IMR-90 (cell line): ENCODE measurements around the gene ZRANB3. TPM values are rescaled to one million over a fixed set of nuclear protein-coding genes. Genes with fewer than 3 reads are reported as not detected.

Source experiments
- ATAC-seq: fragments of 200-7000 bp; cut with Tn5 transposase; 2 replicates; pipeline ENCODE4 v1.9.1; 2020; ENCODE audit warnings: low read depth, mild to moderate bottlenecking, moderate library complexity
- BruUV-seq: library from RNA; stranded (reverse); fragments of 400-500 nt; replicated peaks from 2 replicates; lab custom pipeline; 2021; lab: Mats Ljungman, UMichigan
- CTCF ChIA-PET: fragments of 300-600 bp; formaldehyde crosslinking; extraction: SDS; loops from one replicate; lab custom pipeline; 2021; ENCODE audit warnings: antibody characterized with exemption; lab: Yijun Ruan, JAX
- POLR2A ChIA-PET: fragments of 300-600 bp; sonication (Branson Sonifier 250); formaldehyde crosslinking; loops from one replicate; lab custom pipeline; 2022; ENCODE audit warnings: antibody characterized with exemption; ENCODE audit not compliant: unreplicated experiment; lab: Charles Lee
- DNase-seq: peaks from one replicate; pipeline ENCODE4 v3.0.0; 2013
- H2AFZ ChIP-seq: replicated peaks from 2 replicates; pipeline ENCODE3; 2013; ENCODE audit warnings: low read length, mild to moderate bottlenecking; ENCODE audit not compliant: poor library complexity
- H2AK5ac ChIP-seq: 2 replicates; pipeline ENCODE4 v1.6.1; 2013; ENCODE audit warnings: low read depth, low read length, inconsistent platforms
- H2AK9ac ChIP-seq: replicated peaks from 2 replicates; pipeline ENCODE3; 2013; ENCODE audit warnings: mild to moderate bottlenecking, low read depth, low read length, moderate library complexity; ENCODE audit not compliant: poor library complexity
- H2BK120ac ChIP-seq: 2 replicates; pipeline ENCODE4 v1.6.1; 2013; ENCODE audit warnings: low read depth, low read length, inconsistent platforms
- H2BK15ac ChIP-seq: 3 replicates; pipeline ENCODE4 v1.6.1; 2013; ENCODE audit warnings: low read depth, low read length, inconsistent platforms
- H2BK20ac ChIP-seq: 2 replicates; pipeline ENCODE4 v1.6.1; 2013; ENCODE audit warnings: low read depth, mild to moderate bottlenecking, inconsistent platforms, low read length, moderate library complexity
- H2BK5ac ChIP-seq: 2 replicates; pipeline ENCODE4 v1.6.1; 2013; ENCODE audit warnings: mild to moderate bottlenecking, low read depth, low read length, inconsistent platforms; ENCODE audit not compliant: poor library complexity, severe bottlenecking
- H3K14ac ChIP-seq: replicated peaks from 2 replicates; pipeline ENCODE4 v1.6.1; 2013; ENCODE audit warnings: low read depth, low read length, inconsistent platforms
- H3K18ac ChIP-seq: 2 replicates; pipeline ENCODE4 v1.6.1; 2013; ENCODE audit warnings: low read depth, low read length, control low read depth
- H3K23ac ChIP-seq: 2 replicates; pipeline ENCODE4 v1.6.1; 2013; ENCODE audit warnings: low read depth, low read length, inconsistent platforms
- H3K27ac ChIP-seq: 2 replicates; pipeline ENCODE4 v1.5.1; 2013; ENCODE audit warnings: mild to moderate bottlenecking, control low read depth, low read length; ENCODE audit not compliant: insufficient read depth
- H3K27me3 ChIP-seq: 2 replicates; pipeline ENCODE4 v1.6.1; 2013; ENCODE audit warnings: low read length; ENCODE audit not compliant: control insufficient read depth, insufficient read depth
- H3K36me3 ChIP-seq: 2 replicates; pipeline ENCODE4 v1.6.1; 2013; ENCODE audit warnings: low read length, mixed read lengths; ENCODE audit not compliant: control insufficient read depth, insufficient read depth
- H3K4ac ChIP-seq: 2 replicates; pipeline ENCODE4 v1.6.1; 2013; ENCODE audit warnings: low read depth, low read length, inconsistent platforms
- H3K4me1 ChIP-seq: 2 replicates; pipeline ENCODE4 v1.6.1; 2013; ENCODE audit warnings: low read length, mixed read lengths; ENCODE audit not compliant: control insufficient read depth, insufficient read depth
- H3K4me2 ChIP-seq: 2 replicates; pipeline ENCODE4 v1.6.1; 2013; ENCODE audit warnings: low read depth, mild to moderate bottlenecking, control low read depth, low read length, moderate library complexity
- H3K4me3 ChIP-seq: 2 replicates; pipeline ENCODE4 v1.5.1; 2013; ENCODE audit warnings: low read depth, mild to moderate bottlenecking, control low read depth, low read length, moderate library complexity; ENCODE audit not compliant: insufficient read depth
- H3K56ac ChIP-seq: 2 replicates; pipeline ENCODE4 v1.6.1; 2013; ENCODE audit warnings: low read length, inconsistent platforms; ENCODE audit not compliant: insufficient read depth; ENCODE audit errors: extremely low read depth
- H3K79me1 ChIP-seq, 2 experiments: 2 replicates each; pipeline ENCODE4 v1.6.1; 2013; ENCODE audit warnings: low read length in 2 of 2, inconsistent platforms in 1 of 2, low read depth in 1 of 2
- H3K9ac ChIP-seq: 2 replicates; pipeline ENCODE4 v1.6.1; 2013; ENCODE audit warnings: low read depth, low read length, control low read depth
- H3K9me1 ChIP-seq: 2 replicates; pipeline ENCODE4 v1.6.1; 2013; ENCODE audit warnings: low read length, inconsistent platforms; ENCODE audit not compliant: insufficient read depth
- H3K9me3 ChIP-seq: 2 replicates; pipeline ENCODE4 v1.6.1; 2013; ENCODE audit warnings: low read length; ENCODE audit not compliant: control insufficient read depth, insufficient read depth
- H4K20me1 ChIP-seq: 2 replicates; pipeline ENCODE4 v1.6.1; 2013; ENCODE audit warnings: low read length, inconsistent platforms; ENCODE audit not compliant: insufficient read depth
- H4K5ac ChIP-seq: 2 replicates; pipeline ENCODE4 v1.6.1; 2013; ENCODE audit warnings: mild to moderate bottlenecking, low read depth, low read length, control low read depth
- H4K8ac ChIP-seq, 2 experiments: 2 replicates each; pipeline ENCODE4 v1.6.1; 2013; ENCODE audit warnings: low read depth in 2 of 2, low read length in 2 of 2, control low read depth in 1 of 2, inconsistent platforms in 1 of 2
- H4K91ac ChIP-seq: 2 replicates; pipeline ENCODE4 v1.6.1; 2013; ENCODE audit warnings: low read depth, low read length, inconsistent platforms; ENCODE audit not compliant: insufficient read depth
- BHLHE40 ChIP-seq: fragments of 150-350 bp; IDR thresholded peaks from 2 replicates; pipeline ENCODE4 v1.6.1; 2016; ENCODE audit warnings: mild to moderate bottlenecking, low read depth, low read length
- CEBPB ChIP-seq: IDR thresholded peaks from 2 replicates; pipeline ENCODE4 v1.6.1; 2012; ENCODE audit warnings: low read depth, low read length, improper control_type of control experiment
- CHD1 ChIP-seq: IDR thresholded peaks from 2 replicates; pipeline ENCODE4 v1.6.1; 2012; ENCODE audit warnings: low read depth, low read length, improper control_type of control experiment
- CTCF ChIP-seq: conservative IDR thresholded peaks from 2 replicates; pipeline ENCODE4 v1.5.1; 2012; ENCODE audit warnings: mild to moderate bottlenecking, low read depth, low read length, improper control_type of control experiment
- FOS ChIP-seq: fragments of 150-350 bp; IDR thresholded peaks from 2 replicates; pipeline ENCODE4 v1.6.1; 2016; ENCODE audit warnings: low read depth, low read length
- MAFK ChIP-seq: IDR thresholded peaks from 2 replicates; pipeline ENCODE4 v1.6.1; 2012; ENCODE audit warnings: low read depth, low read length, improper control_type of control experiment
- MAZ ChIP-seq: IDR thresholded peaks from 2 replicates; pipeline ENCODE4 v1.6.1; 2012; ENCODE audit warnings: low read depth, mild to moderate bottlenecking, low read length, improper control_type of control experiment, moderate library complexity, borderline replicate concordance
- MXI1 ChIP-seq: IDR thresholded peaks from 2 replicates; pipeline ENCODE4 v1.6.1; 2012; ENCODE audit warnings: low read depth, mild to moderate bottlenecking, low read length, moderate library complexity, borderline replicate concordance
- NFE2L2 ChIP-seq: fragments of 150-350 bp; IDR thresholded peaks from 2 replicates; pipeline ENCODE4 v1.6.1; 2016; ENCODE audit warnings: low read depth, mild to moderate bottlenecking, low read length
- POLR2A ChIP-seq: IDR thresholded peaks from 2 replicates; pipeline ENCODE4 v1.6.1; 2012; ENCODE audit warnings: mild to moderate bottlenecking, low read depth, low read length
- RAD21 ChIP-seq: IDR thresholded peaks from 2 replicates; pipeline ENCODE4 v1.6.1; 2012; ENCODE audit warnings: low read length, improper control_type of control experiment
- RCOR1 ChIP-seq: IDR thresholded peaks from 2 replicates; pipeline ENCODE4 v1.6.1; 2012; ENCODE audit warnings: mild to moderate bottlenecking, low read length, improper control_type of control experiment; ENCODE audit not compliant: insufficient replicate concordance
- RFX5 ChIP-seq: IDR thresholded peaks from 2 replicates; pipeline ENCODE4 v1.8.0; 2012; ENCODE audit warnings: low read depth, mild to moderate bottlenecking, low read length, moderate library complexity
- SMC3 ChIP-seq: fragments of 150-350 bp; IDR thresholded peaks from 2 replicates; pipeline ENCODE4 v1.6.1; 2016; ENCODE audit warnings: low read depth, mild to moderate bottlenecking, antibody characterized with exemption, low read length, moderate library complexity
- WGBS, 2 experiments: methylation state at CpG; one replicate each; pipeline versions ENCODE4 v1.1.5 to v1.1.7; 2013; ENCODE audit warnings: missing lambda C conversion rate in 2 of 2; ENCODE audit not compliant: insufficient read length in 1 of 2; ENCODE audit errors: extremely low coverage in 2 of 2; 5-methylcytosine and 5-hydroxymethylcytosine counted together
- dilution Hi-C: fragments of 300-500 bp; cut with HindIII; formaldehyde crosslinking; loops from one replicate; pipeline ENCODE4 v1.14.3; 2018; ENCODE audit warnings: low sequenced_read_pairs; ENCODE audit not compliant: unreplicated experiment
- in situ Hi-C: fragments of 300-500 bp; cut with MboI; formaldehyde crosslinking; loops from 3 replicates; pipeline ENCODE4 v1.14.3; 2019; ENCODE audit warnings: low sequenced_read_pairs, inconsistent platforms, mixed read lengths
- intact Hi-C: fragments of 100-400 bp; cut with micrococcal nuclease; formaldehyde crosslinking; loops from 2 replicates; pipeline ENCODE4 v1.10.0; 2022
- polyA plus RNA-seq, 3 experiments: library from polyadenylated mRNA; depleted of rRNA; stranded (reverse); fragments of >200 nt; gene quantifications; 2 replicates each; pipeline ENCODE4 v1.2.3, GENCODE V29; 2012; ENCODE audit warnings: low replicate concordance in 1 of 3
- total RNA-seq: library from RNA; depleted of rRNA; stranded (reverse); fragments of >200 nt; gene quantifications from 2 replicates; pipeline ENCODE4 v1.2.3, GENCODE V29; 2012
- TF ChIP-seq, protein P1 (sequence below): fragments of 150-350 bp; IDR thresholded peaks from 2 replicates; pipeline ENCODE4 v1.6.1; 2017; ENCODE audit warnings: mild to moderate bottlenecking, antibody characterized with exemption, low read length, low read depth
- TF ChIP-seq, protein P2 (sequence below): fragments of 150-350 bp; IDR thresholded peaks from 2 replicates; pipeline ENCODE4 v1.6.1; 2016; ENCODE audit warnings: low read depth, mild to moderate bottlenecking, low read length, moderate library complexity, borderline replicate concordance

ZRANB3 gene
- total and polyA plus RNA-seq, 2 of the 4 experiments (the other 2 are of a cell fraction): 3.4 to 9.3 TPM

GRCh38 chr2:135271006-135271405 is 260.0 kb downstream of the ZRANB3 start:
- Histone ChIP-seq H3K4me1 (no peaks in the 10 kb centered on the region), H4K8ac (no peak overlapping the region), H2AK5ac (no peak overlapping the region), H3K56ac (no peak overlapping the region), H3K23ac (no peak overlapping the region), H3K9ac (no peak overlapping the region), H4K5ac (no peak overlapping the region), H2AK9ac (no peak overlapping the region), H3K9me1 (no peaks in the 10 kb centered on the region), H3K9me3 (no peaks in the 10 kb centered on the region), H3K4me3 (no peak overlapping the region), H3K36me3 (no peaks in the 10 kb centered on the region), H2AFZ (no peak overlapping the region), H3K4me2 (no peak overlapping the region), H3K14ac (no peak overlapping the region), H2BK5ac (no peak overlapping the region), H2BK20ac (no peak overlapping the region), H2BK15ac (no peak overlapping the region), H3K4ac (no peak overlapping the region), H3K27ac (no peak overlapping the region), H2BK120ac (no peak overlapping the region), H4K20me1 (no peaks in the 10 kb centered on the region), H4K91ac (no peak overlapping the region), H3K18ac (no peak overlapping the region), H3K27me3 (no peaks in the 10 kb centered on the region), H3K79me1 (no peaks in the 10 kb centered on the region)
- WGBS, 2 experiments: no CpG with 5 or more reads among the region's 2 CpGs
- BruUV-seq: no TSS peak
- dilution Hi-C loops (no loop called here), intact Hi-C loops (no loop called here), in situ Hi-C loops (no loop called here)
- no peak for ATAC-seq
- POLR2A ChIA-PET: no interaction called here
- CTCF ChIA-PET: no interaction called here
- DNase-seq: no peak
- TF ChIP-seq RCOR1 (no peak), FOS (no peak), CTCF (no peak), MAFK (no peak), MXI1 (no peak), NFE2L2 (no peak), RFX5 (no peak), MAZ (no peak), POLR2A (no peak), SMC3 (no peak), BHLHE40 (no peak), CEBPB (no peak), RAD21 (no peak), CHD1 (no peak)
- TF ChIP-seq, protein P1, sequence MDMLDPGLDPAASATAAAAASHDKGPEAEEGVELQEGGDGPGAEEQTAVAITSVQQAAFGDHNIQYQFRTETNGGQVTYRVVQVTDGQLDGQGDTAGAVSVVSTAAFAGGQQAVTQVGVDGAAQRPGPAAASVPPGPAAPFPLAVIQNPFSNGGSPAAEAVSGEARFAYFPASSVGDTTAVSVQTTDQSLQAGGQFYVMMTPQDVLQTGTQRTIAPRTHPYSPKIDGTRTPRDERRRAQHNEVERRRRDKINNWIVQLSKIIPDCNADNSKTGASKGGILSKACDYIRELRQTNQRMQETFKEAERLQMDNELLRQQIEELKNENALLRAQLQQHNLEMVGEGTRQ: no peak
- TF ChIP-seq, protein P2, sequence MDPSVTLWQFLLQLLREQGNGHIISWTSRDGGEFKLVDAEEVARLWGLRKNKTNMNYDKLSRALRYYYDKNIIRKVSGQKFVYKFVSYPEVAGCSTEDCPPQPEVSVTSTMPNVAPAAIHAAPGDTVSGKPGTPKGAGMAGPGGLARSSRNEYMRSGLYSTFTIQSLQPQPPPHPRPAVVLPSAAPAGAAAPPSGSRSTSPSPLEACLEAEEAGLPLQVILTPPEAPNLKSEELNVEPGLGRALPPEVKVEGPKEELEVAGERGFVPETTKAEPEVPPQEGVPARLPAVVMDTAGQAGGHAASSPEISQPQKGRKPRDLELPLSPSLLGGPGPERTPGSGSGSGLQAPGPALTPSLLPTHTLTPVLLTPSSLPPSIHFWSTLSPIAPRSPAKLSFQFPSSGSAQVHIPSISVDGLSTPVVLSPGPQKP: no peak
